Measurements from ENCODE around the gene SSC4D. TPM values are rescaled to one million over a fixed set of nuclear protein-coding genes. Genes with fewer than 3 reads are reported as not detected.

The SSC4D gene
- total and polyA plus RNA-seq, 4 donors = 0.28 to 2.1 (median 1.9) TPM

DNA sequence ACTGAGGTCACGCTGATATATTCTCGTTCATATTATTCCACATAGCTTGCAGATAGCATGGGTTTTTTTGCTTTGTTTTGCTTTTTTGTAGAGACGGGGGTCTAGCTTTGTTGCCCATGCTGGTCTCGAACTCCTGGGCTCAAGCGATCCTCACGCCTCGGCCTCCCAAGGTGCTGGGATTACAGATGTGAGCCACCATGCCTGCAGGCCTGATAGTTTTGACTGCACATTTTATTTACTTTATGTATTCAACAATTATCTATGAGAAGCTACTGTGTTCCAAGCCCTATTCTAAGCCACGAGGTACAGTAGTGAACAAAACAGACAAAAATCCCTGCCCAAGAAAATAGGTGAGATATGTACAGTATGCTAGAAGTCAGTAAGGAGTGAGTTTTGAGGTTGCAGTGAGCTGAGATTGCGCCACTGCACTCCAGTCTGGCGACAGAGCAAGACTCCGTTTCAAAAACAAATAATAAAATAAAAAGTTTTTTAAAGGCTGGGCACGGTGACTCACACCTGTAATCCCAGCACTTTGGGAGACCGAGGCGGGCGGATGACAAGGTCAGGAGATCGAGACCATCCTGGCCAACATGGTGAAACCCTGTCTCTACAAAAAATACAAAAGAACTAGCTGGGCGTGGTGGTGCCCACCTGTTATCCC, 49.4 kb downstream of the SSC4D start:
- 69 to 71% methylated on average over 17 of the region's 17 CpGs for WGBS, 2 donors
- TF ChIP-seq CTCF (IDR thresholded peaks at IDR 0.05; ENCODE audit: control extremely low read depth, extremely low read depth) = no peak
- H3K27me3 ChIP-seq (ENCODE audit: control insufficient read depth in 3 of 3, insufficient read depth in 3 of 3, low read length in 2 of 3) = no peaks in the 10 kb centered on the region
- H3K9ac ChIP-seq (ENCODE audit: insufficient read depth in 1 of 2, low read length in 2 of 2) = peak overlapping the region in 1 of 2 donors; percentile 92
- peaks cover 0 to 8% (median 4%) of the 10 kb centered on the region in 4 donors for H3K36me3 ChIP-seq (ENCODE audit: control insufficient read depth in 4 of 4, insufficient read depth in 4 of 4, low read length in 4 of 4)
- ATAC-seq (ENCODE audit: insufficient read depth, low FRiP score) (no peak), DNase-seq (no peak)
- no peak overlapping the region for H3K4me3 ChIP-seq
- H3K27ac ChIP-seq (ENCODE audit: low read depth in 1 of 2, low read length in 1 of 2) = peak overlapping the region; percentile 76 to 100
- peaks cover 6 to 34% (median 10%) of the 10 kb centered on the region in 5 donors for H3K4me1 ChIP-seq (ENCODE audit: control insufficient read depth in 5 of 5, insufficient read depth in 5 of 5, low read length in 5 of 5)
- H3K9me3 ChIP-seq (ENCODE audit: control insufficient read depth in 4 of 4, insufficient read depth in 3 of 4, low read length in 3 of 4) = no peaks in the 10 kb centered on the region

DNA sequence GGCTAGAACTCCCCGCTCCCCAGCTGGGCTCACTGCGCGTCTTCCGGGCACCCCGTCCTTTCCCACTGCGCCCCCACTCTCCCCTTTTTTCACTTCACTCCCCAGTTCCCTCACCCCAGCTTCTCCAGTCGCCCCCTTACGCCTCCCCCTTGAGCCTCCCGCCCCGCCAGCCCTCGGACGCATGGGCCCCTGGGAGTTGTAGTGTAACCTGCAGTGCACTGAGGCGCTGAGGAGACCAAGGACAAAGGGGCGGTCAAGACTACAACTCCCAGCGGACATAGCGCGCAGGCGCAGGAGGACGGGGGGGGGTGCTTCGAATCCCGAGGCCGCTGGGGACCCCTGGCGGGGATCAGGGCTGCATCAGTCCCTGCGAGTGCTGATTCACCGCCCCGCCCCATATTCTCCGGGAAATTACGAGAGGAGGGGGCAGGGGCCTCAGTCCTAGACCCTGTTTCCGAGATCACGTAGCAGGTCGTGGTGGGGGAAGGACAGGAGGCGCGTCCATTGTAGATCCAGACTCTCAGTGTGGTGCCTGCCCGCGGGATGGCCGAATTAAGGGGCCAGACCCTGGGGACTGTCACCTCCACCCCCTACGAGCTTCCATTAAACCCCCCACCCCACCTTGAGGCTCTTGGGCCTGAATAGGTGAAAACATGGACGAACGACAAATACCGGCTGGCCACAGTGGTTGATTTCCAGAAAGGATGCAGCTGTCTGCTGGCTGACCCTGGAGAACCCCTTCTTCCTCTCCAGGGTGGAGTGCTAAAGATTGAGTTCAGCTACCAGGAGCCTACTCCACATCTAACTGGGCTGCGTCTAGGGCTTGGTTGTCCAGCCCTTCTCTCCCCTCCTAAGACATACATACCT, 50.2 kb downstream of the SSC4D start:
- peak; percentile 44 for TF ChIP-seq CTCF (IDR thresholded peaks at IDR 0.05; ENCODE audit: control extremely low read depth, extremely low read depth)
- H3K9ac ChIP-seq (ENCODE audit: insufficient read depth in 1 of 2, low read length in 2 of 2) = peak overlapping the region; percentile 92 to 97
- H3K36me3 ChIP-seq (ENCODE audit: control insufficient read depth in 4 of 4, insufficient read depth in 4 of 4, low read length in 4 of 4) = peaks cover 0 to 8% (median 4%) of the 10 kb centered on the region in 4 donors
- peak overlapping the region; percentile 31 for H3K4me3 ChIP-seq
- H3K9me3 ChIP-seq (ENCODE audit: control insufficient read depth in 4 of 4, insufficient read depth in 3 of 4, low read length in 3 of 4) = no peaks in the 10 kb centered on the region
- peaks cover 7 to 28% (median 10%) of the 10 kb centered on the region in 5 donors for H3K4me1 ChIP-seq (ENCODE audit: control insufficient read depth in 5 of 5, insufficient read depth in 5 of 5, low read length in 5 of 5)
- peak; percentile 93 for ATAC-seq (ENCODE audit: insufficient read depth, low FRiP score)
- 1 to 2% methylated on average over 41 of the region's 41 CpGs for WGBS, 2 donors
- no peaks in the 10 kb centered on the region for H3K27me3 ChIP-seq (ENCODE audit: control insufficient read depth in 3 of 3, insufficient read depth in 3 of 3, low read length in 2 of 3)
- DNase-seq = peak; percentile 99
- H3K27ac ChIP-seq (ENCODE audit: low read depth in 1 of 2, low read length in 1 of 2) = peak overlapping the region; percentile 99 to 100

GRCh38 chr7:76358481-76359110, 50.9 kb downstream of the SSC4D start, which contains the start of gene YWHAG:
TSS of gene YWHAG (minus strand) at chr7:76358991. CDS start at chr7:76358808, 183 bp downstream.
- H3K27ac ChIP-seq (ENCODE audit: low read depth in 1 of 2, low read length in 1 of 2) = peak within 1 kb of the TSS; percentile 99 to 100
- H3K9me3 ChIP-seq (ENCODE audit: control insufficient read depth in 4 of 4, insufficient read depth in 3 of 4, low read length in 3 of 4) = no peaks in the 10 kb centered on the region
- DNase-seq = peak in 2 of 3 donors; percentile 94 to 95
- 0% methylated on average over 50 to 80 of the region's 80 CpGs for WGBS, 2 donors
- peaks cover 4 to 25% (median 9%) of the 10 kb centered on the region in 5 donors for H3K4me1 ChIP-seq (ENCODE audit: control insufficient read depth in 5 of 5, insufficient read depth in 5 of 5, low read length in 5 of 5)
- peak within 1 kb of the TSS; percentile 95 for H3K4me3 ChIP-seq
- peaks cover 0 to 8% (median 5%) of the 10 kb centered on the region in 4 donors for H3K36me3 ChIP-seq (ENCODE audit: control insufficient read depth in 4 of 4, insufficient read depth in 4 of 4, low read length in 4 of 4)
- peak within 1 kb of the TSS; percentile 92 to 97 for H3K9ac ChIP-seq (ENCODE audit: insufficient read depth in 1 of 2, low read length in 2 of 2)
- no peaks in the 10 kb centered on the region for H3K27me3 ChIP-seq (ENCODE audit: control insufficient read depth in 3 of 3, insufficient read depth in 3 of 3, low read length in 2 of 3)
- peak; percentile 93 for ATAC-seq (ENCODE audit: insufficient read depth, low FRiP score)
- TF ChIP-seq CTCF (IDR thresholded peaks at IDR 0.05; ENCODE audit: control extremely low read depth, extremely low read depth) = no peak
